Measurements from ENCODE around the gene TRPV5. TPM values are rescaled to one million over a fixed set of nuclear protein-coding genes. Genes with fewer than 3 reads are reported as not detected.
"Not testable (repeated sequence)": the region's sequence is repeated elsewhere in the genome, so short reads cannot be mapped to it uniquely, and the experiment has no call there.

The TRPV5 gene
- total and polyA plus RNA-seq, 2 of the 8 experiments (the other 6 are each of a cell fraction or from before 2014, with no cell fraction given) = 0.03 TPM; not detected in 1

- POLR2A ChIA-PET (ENCODE audit: partially characterized antibody); H3K79me1 ChIP-seq (ENCODE audit: low read depth, low read length); DNase-seq (ENCODE audit: low read depth in 1 of 2, low spot score in 2 of 2); H4K20me1 ChIP-seq (replicated peaks in 1 of 2; ENCODE audit: control insufficient read depth in 1 of 2, insufficient read depth in 2 of 2, low read length in 2 of 2); H3K4me2 ChIP-seq (ENCODE audit: insufficient read depth in 1 of 2, low read depth in 2 of 2, low read length in 2 of 2); H3K23ac ChIP-seq (ENCODE audit: insufficient read length); H2BK12ac ChIP-seq (ENCODE audit: low read depth, low read length); H2AFZ ChIP-seq (ENCODE audit: low read length); H4K5ac ChIP-seq (ENCODE audit: insufficient read length, low read depth, low read length); H2AK5ac ChIP-seq (ENCODE audit: low read depth, low read length); H2BK120ac ChIP-seq (replicated peaks; ENCODE audit: low read depth, low read length); FAIRE-seq; H2BK20ac ChIP-seq (ENCODE audit: low read length); H3K9me3 ChIP-seq (ENCODE audit: insufficient read depth in 2 of 2, low read depth in 1 of 2, low read length in 1 of 2); H4K8ac ChIP-seq (ENCODE audit: extremely low read depth, insufficient read depth, low read length); H2BK5ac ChIP-seq (ENCODE audit: low read depth, low read length); H3K9ac ChIP-seq (replicated peaks in 1 of 4; ENCODE audit: extremely low read depth in 1 of 4, low read depth in 3 of 4, low read length in 3 of 4); H3K23me2 ChIP-seq (ENCODE audit: low read depth, low read length); H3K4me1 ChIP-seq (replicated peaks in 1 of 4; ENCODE audit: control insufficient read depth in 3 of 4, insufficient read depth in 4 of 4, low read length in 3 of 4); H3K56ac ChIP-seq (replicated peaks; ENCODE audit: insufficient read length, low read depth, low read length); H3K18ac ChIP-seq (ENCODE audit: extremely low read depth, low read length); H2BK15ac ChIP-seq (ENCODE audit: low read length); H3K4me3 ChIP-seq (ENCODE audit: extremely low read depth in 1 of 4, insufficient read depth in 2 of 4, low read depth in 3 of 4, low read length in 4 of 4); H3K4ac ChIP-seq (replicated peaks; ENCODE audit: insufficient read length, low read depth, low read length); H3K14ac ChIP-seq (ENCODE audit: insufficient read length); H4K91ac ChIP-seq (replicated peaks; ENCODE audit: insufficient read length, low read length); H3K79me2 ChIP-seq (ENCODE audit: control insufficient read depth in 1 of 2, insufficient read depth in 2 of 2, low read length in 2 of 2); H3K27ac ChIP-seq (ENCODE audit: low read depth, low read length); H3K27me3 ChIP-seq (replicated peaks in 1 of 4; ENCODE audit: control insufficient read depth in 3 of 4, extremely low read depth in 1 of 4, insufficient read depth in 3 of 4, low read length in 3 of 4); H3K36me3 ChIP-seq (ENCODE audit: control insufficient read depth in 2 of 4, insufficient read depth in 4 of 4, low read length in 3 of 4): not testable (repeated sequence)
- peak; percentile 44; the same call in 1 of the 2 replicates for TF ChIP-seq KDM1A (IDR thresholded peaks at IDR 0.05; ENCODE audit: borderline replicate concordance, low read length)
- WGBS, 2 experiments (ENCODE audit: extremely low coverage in 1 of 2, insufficient coverage in 1 of 2, insufficient read length in 1 of 2, insufficient replicate concordance in 2 of 2, low coverage in 1 of 2, low lambda C conversion rate in 2 of 2, missing lambda C conversion rate in 1 of 2) = 88% methylated on average over 4 of the region's 4 CpGs; no CpG with 5 or more reads in 1 of the 2 experiments
- CTCF ChIA-PET (ENCODE audit: partially characterized antibody) = interaction anchor here (1.9 kb wide), 1 partner anchor 262 kb away, joined by 5 read pairs; no protein-coding TSS in a partner anchor
Observed at GRCh38 chr7:142978402-142978801, 44.9 kb upstream of the TRPV5 start.

Measured in H1 (cell line).